Activated CD8-positive, alpha-beta memory T cell treated with anti-CD3 and anti-CD28 coated beads, Interleukin-2, amount 50 U/mL, for 48 hours (primary cell): Measurements from ENCODE around the gene STOX1.
"Not testable (repeated sequence)": the region's sequence is repeated elsewhere in the genome, so short reads cannot be mapped to it uniquely, and the experiment has no call there.

Experiments
- DNase-seq: peaks from one replicate; pipeline ENCODE4 v3.0.0-alpha.2; 2020

The STOX1 gene

DNA sequence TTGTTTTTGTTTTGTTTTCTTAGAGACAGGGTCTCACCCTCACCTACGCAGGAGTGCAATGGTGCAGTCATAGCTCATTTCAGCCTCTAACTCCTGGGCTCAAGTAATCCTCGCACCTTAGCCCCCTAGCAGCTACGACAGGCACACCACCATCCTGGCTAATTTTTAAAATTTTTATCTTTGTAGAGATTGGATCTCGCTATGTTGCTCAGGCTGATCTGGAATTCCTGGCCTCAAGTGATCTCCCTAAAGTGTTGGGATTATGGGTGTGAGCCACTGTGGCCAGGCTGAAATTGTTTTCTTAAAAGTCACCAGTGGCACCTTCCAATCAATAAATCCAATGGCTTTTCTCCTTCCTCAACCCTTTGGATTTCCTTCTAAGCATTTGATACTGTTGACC is 52.9 kb downstream of the STOX1 start:
- no peak for DNase-seq

GRCh38 chr10:68895041-68895440 is 67.7 kb downstream of the STOX1 start:
- DNase-seq: no peak

- no peak for DNase-seq
These were observed 70.0 kb downstream of the STOX1 start for GRCh38 chr10:68897336-68897741.

- DNase-seq: no peak
These were observed 71.9 kb downstream of the STOX1 start for GRCh38 chr10:68899186-68899745.

DNA sequence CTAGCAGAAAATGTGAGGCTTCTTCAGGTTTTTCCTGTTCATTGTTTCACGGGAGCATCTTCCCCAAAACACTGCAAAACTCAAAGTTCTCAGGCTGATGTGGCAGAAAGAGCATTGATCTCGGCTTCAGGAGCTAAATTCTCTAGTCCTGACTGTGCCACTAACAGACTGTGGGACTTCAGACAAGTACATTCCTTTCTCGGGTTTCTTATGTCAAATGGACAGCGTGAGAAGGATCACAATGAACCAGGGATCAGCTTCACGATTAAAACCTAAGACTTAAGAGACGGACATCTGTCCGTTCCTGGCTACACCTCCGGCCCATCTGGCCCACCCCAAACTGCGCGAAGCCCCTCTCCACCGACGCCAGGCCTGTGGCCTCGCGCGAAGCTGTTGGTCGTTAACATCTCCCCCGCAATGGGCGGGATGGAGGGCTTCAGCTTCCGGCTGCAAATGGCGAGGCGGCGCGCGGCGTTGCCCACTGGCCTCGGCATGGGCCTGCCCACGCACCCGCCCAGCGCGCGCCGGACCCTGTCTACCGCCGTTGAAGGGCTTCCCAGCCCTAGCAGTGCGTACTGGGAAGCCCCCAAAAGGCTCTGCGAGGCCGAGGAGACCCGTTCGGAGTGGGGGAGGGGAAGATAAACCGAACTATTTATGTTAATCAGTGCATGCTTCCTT is 73.2 kb downstream of the STOX1 start:
- DNase-seq: peak; percentile 88

DNA sequence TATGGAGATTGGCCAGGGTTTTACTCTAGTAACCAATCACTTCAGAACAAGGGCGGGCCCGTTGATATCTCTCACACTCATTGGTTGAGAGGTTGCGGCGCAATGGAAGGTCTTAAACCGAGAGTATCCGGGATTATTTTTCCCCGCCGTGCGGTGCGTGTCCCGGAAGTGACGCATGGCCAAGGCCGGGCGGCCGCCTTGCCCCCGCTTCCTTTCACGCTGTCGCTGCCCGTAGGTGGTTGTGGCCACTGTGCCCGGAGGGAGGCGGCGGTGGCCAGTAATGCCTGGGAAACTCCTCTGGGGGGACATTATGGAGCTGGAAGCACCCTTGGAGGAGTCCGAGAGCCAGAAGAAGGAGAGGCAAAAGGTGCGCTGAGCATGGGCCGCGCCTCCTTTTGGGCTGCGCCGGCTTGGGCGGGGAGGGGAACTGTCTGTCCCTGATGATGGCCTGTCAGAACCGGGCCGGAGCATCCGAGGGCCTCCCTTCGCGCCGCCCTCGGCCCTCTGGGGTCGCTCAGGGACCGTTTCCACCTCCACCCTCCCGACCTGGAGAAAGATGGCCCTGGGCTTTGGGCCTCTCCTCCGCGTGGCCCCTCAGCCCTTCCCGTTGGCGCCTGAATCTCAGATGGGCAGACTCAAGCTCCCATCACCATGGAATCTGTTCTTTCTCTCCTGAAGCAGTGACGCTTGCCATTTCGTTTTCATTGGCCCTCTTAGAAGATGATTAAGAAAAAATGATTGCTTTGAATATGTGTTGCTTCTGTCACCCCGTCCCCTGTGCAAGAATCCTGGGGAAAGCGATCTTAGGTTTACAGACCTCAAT is 74.0 kb downstream of the STOX1 start, which contains the start of gene DDX50:
TSS of gene DDX50 (plus strand) at position 211 of the 823 bp plus-strand sequence. CDS start at position 281, 70 bp downstream.
- peak; percentile 97 for DNase-seq

- DNase-seq: no peak
These were observed 75.1 kb downstream of the STOX1 start for GRCh38 chr10:68902382-68902781.

- no peak for DNase-seq
These were observed 97.3 kb downstream of the STOX1 start for GRCh38 chr10:68924593-68924992.

GRCh38 chr10:68925489-68925888 is 98.2 kb downstream of the STOX1 start:
- DNase-seq: no peak

- DNase-seq: not testable (repeated sequence)
These were observed 101.8 kb downstream of the STOX1 start for GRCh38 chr10:68929157-68929556.

DNA sequence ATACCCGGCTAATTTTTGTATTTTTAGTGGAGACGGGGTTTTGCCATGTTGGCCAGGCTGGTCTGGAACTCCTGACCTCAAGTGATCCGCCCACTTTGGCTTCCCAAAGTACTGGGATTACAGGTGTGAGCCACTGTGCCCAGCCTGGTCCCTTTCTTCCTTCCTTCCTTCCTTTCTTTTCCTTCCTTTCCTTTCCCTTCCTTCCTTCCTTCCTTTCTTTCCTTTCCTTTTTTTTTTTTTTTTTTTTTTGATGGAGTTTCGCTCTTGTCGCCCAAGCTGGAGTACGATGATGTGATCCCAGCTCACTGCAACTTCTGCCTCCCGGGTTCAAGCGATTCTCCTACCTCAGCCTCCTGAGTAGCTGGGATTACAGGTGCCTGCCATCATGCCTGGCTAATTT is 102.6 kb downstream of the STOX1 start:
- DNase-seq: not testable (repeated sequence)

GRCh38 chr10:68932860-68933259 is 105.5 kb downstream of the STOX1 start:
- DNase-seq: not testable (repeated sequence)

GRCh38 chr10:68934994-68935393 is 107.7 kb downstream of the STOX1 start:
- DNase-seq: no peak

DNA sequence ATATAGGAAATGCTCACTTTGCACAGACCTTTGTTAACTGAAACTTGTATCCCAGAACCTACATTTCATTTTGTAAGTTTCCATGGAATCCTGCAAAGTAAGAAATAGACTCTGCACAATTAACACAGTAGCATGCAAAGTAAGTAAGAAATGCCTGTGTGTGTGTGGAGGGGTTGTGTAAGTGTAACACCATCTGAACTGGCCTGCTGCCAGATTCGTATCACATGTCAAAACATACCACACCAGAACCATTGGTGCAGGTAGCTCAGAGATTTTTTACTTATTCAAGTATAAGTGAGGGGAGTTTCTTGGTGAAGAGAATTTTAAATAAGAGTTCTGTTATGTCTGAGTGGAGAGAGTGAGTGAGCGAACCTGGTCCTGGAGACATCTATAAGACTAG is 110.8 kb downstream of the STOX1 start:
- DNase-seq: no peak

GRCh38 chr10:68938884-68939283 is 111.6 kb downstream of the STOX1 start:
- DNase-seq: no peak

GRCh38 chr10:68940917-68941316 is 113.6 kb downstream of the STOX1 start:
- DNase-seq: not testable (repeated sequence)
